MM.1S (cell line): ENCODE results near the gene JADE2.

Source experiments
- EZH2 ChIP-seq: fragments of 300-600 bp; sonication (generic); optimal IDR thresholded peaks from 2 replicates; pipeline ENCODE3; 2017; ENCODE audit warnings: low read depth, mild to moderate bottlenecking, antibody characterized with exemption, low read length, mixed read lengths
- EZH2phosphoT487 ChIP-seq: fragments of 300-600 bp; sonication (generic); IDR thresholded peaks from 2 replicates; pipeline ENCODE4 v1.6.1; 2018; ENCODE audit warnings: antibody characterized with exemption, low read length
- TF ChIP-seq, protein P1 (sequence below): fragments of 300-600 bp; sonication (generic); IDR thresholded peaks from 2 replicates; pipeline ENCODE4 v1.5.1; 2016; ENCODE audit warnings: antibody characterized with exemption, low read length, mixed read lengths

DNA sequence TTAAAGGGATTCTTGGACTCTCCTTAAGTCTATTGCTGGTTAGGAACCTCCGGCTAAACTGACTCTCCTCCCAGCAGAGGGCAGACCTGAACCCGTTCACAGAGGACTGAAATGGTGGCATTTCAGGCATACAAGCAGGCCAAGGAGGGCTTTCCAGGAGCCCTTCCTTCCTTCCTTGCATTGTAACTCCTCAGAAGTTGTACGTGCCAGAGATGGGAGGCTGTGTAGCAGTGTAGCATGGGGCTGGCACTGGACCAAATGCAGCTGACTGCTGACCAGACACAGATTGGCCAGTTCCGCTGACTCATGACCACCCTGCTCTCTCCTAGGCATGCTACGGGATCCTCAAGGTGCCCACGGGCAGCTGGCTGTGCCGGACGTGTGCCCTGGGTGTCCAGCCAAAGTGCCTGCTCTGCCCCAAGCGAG lies 36.4 kb downstream of the JADE2 start:
- TF ChIP-seq, protein P1, sequence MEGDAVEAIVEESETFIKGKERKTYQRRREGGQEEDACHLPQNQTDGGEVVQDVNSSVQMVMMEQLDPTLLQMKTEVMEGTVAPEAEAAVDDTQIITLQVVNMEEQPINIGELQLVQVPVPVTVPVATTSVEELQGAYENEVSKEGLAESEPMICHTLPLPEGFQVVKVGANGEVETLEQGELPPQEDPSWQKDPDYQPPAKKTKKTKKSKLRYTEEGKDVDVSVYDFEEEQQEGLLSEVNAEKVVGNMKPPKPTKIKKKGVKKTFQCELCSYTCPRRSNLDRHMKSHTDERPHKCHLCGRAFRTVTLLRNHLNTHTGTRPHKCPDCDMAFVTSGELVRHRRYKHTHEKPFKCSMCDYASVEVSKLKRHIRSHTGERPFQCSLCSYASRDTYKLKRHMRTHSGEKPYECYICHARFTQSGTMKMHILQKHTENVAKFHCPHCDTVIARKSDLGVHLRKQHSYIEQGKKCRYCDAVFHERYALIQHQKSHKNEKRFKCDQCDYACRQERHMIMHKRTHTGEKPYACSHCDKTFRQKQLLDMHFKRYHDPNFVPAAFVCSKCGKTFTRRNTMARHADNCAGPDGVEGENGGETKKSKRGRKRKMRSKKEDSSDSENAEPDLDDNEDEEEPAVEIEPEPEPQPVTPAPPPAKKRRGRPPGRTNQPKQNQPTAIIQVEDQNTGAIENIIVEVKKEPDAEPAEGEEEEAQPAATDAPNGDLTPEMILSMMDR: peak; percentile 22
- TF ChIP-seq EZH2 (no peak), EZH2phosphoT487 (no peak)
